Measurements from ENCODE around the gene TRMT11. TPM values are rescaled to one million over a fixed set of nuclear protein-coding genes. Genes with fewer than 3 reads are reported as not detected.
A peak's percentile ranks its signal among the peaks of the same experiment; 100 is the strongest.
"Not testable (repeated sequence)": the region's sequence is repeated elsewhere in the genome, so short reads cannot be mapped to it uniquely, and the experiment has no call there.

The TRMT11 gene
- polyA plus RNA-seq, 1 donor = 24.3 TPM

DNA sequence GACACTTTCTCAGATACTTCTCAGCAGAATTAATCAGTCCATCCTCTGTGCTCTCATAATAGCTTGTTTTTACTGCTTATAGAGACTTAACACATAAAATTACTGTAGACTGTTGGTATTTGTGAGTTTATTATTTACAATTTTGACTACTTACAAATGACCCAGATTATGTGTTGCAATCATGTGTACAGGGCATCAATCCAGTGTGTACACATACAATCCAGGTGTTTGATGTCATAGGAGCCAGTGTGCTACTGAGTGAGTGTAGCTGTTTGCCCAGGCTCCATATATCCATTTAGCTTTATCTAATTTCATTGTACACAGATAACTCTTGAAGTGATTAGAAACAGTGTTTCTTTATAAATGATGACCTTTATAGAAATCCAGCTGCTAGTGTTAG lies 31.3 kb downstream of the TRMT11 start:
- H3K9me3 ChIP-seq (ENCODE audit: control insufficient read depth, low read depth, low read length) = no peaks in the 10 kb centered on the region
- no peak overlapping the region for H3K27ac ChIP-seq (ENCODE audit: low read length)
- H3K4me1 ChIP-seq (ENCODE audit: control insufficient read depth, insufficient read depth, low read length) = no peaks in the 10 kb centered on the region
- H3K36me3 ChIP-seq (ENCODE audit: control insufficient read depth, insufficient read depth, low read length) = peaks cover 50% of the 10 kb centered on the region
- no peak for DNase-seq
- H3K4me3 ChIP-seq (ENCODE audit: low read length) = no peak overlapping the region
- no peaks in the 10 kb centered on the region for H3K27me3 ChIP-seq (ENCODE audit: control insufficient read depth, insufficient read depth, low read length)

DNA sequence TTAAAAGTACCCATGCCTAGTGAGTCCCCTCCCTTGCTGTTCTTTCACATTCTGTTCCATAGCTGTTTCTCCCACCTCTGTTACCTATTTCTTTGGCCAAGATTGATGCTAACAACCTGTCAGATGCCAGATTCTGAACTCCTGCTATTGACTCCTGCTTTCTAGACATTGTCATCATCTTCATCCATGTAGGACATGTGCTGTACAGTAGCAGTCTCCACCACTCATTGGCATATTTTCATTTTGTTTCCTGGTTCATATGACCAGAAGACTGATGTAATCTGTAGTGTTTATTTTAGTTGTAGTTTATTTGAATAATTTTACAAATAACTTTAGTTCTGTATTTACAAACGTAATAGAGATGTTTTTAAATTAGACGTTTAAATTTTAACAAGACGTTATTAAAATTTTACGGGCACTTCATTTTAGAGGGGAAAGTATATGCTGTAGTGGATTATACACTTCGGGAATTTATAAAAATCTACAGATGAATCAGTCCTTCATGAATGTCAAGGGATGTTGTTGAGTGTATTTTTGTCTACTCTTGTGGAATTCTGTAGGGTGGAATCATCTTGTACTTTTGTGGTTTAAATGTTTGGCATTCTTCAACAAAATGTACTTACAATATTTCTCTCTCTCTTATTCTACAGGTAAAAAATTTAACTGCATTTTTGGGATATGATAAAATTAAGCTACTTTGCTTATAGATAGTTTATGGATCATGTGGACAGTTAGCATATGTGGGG lies 34.1 kb downstream of the TRMT11 start:
- no peak overlapping the region for H3K27ac ChIP-seq (ENCODE audit: low read length)
- H3K36me3 ChIP-seq (ENCODE audit: control insufficient read depth, insufficient read depth, low read length) = peaks cover 41% of the 10 kb centered on the region
- no peaks in the 10 kb centered on the region for H3K9me3 ChIP-seq (ENCODE audit: control insufficient read depth, low read depth, low read length)
- no peak overlapping the region for H3K4me3 ChIP-seq (ENCODE audit: low read length)
- WGBS (ENCODE audit: insufficient coverage, low lambda C conversion rate) = 79% methylated on average over 4 of the region's 5 CpGs
- no peak for DNase-seq
- H3K4me1 ChIP-seq (ENCODE audit: control insufficient read depth, insufficient read depth, low read length) = no peaks in the 10 kb centered on the region
- H3K27me3 ChIP-seq (ENCODE audit: control insufficient read depth, insufficient read depth, low read length) = no peaks in the 10 kb centered on the region

DNA sequence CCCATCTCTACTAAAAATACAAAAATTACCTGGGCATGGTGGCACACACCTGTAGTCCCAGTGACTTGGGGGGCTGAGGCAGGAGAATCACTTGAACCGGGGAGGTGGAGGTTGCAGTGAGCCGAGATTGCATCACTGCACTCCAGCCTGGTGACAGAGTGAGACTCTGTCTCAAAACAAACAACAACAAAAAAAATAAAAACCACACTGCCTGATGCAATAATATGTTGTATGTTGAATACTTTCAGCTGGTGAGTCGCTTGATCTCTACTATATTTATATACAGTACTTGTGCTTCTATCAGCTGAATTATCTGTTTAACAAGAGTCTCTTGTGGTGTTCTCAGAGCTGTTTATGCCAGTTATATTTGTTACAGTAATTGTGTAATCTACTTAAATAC lies 37.1 kb downstream of the TRMT11 start:
- H3K27me3 ChIP-seq (ENCODE audit: control insufficient read depth, insufficient read depth, low read length); H3K4me3 ChIP-seq (ENCODE audit: low read length); H3K27ac ChIP-seq (ENCODE audit: low read length); H3K4me1 ChIP-seq (ENCODE audit: control insufficient read depth, insufficient read depth, low read length); DNase-seq; H3K9me3 ChIP-seq (ENCODE audit: control insufficient read depth, low read depth, low read length): not testable (repeated sequence)
- 86% methylated on average over 1 of the region's 3 CpGs for WGBS (ENCODE audit: insufficient coverage, low lambda C conversion rate)
- peaks cover 38% of the 10 kb centered on the region for H3K36me3 ChIP-seq (ENCODE audit: control insufficient read depth, insufficient read depth, low read length)

DNA sequence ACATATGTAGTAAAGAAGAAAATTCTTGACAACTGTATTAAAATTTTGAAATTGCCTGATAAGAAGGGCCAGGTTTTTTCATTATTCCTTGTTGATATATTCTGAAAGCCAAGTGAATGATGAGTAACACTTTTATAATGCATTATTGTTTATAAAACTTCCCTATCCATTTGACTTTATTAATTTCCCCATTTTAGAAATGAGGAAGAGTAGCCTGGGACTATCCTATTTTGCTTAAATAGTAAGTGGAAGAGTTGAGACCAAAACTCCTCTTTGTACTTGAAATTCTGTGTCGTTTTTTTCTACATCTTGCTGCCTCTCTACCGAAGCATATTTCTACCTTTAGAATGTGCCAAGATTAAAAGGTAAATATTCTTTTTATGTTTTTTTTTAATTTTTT lies 39.7 kb downstream of the TRMT11 start:
- Histone ChIP-seq H3K36me3 (ENCODE audit: control insufficient read depth, insufficient read depth, low read length) (peaks cover 24% of the 10 kb centered on the region), H3K4me3 (ENCODE audit: low read length) (no peak overlapping the region), H3K27ac (ENCODE audit: low read length) (no peak overlapping the region), H3K4me1 (ENCODE audit: control insufficient read depth, insufficient read depth, low read length) (no peaks in the 10 kb centered on the region), H3K27me3 (ENCODE audit: control insufficient read depth, insufficient read depth, low read length) (no peaks in the 10 kb centered on the region), H3K9me3 (ENCODE audit: control insufficient read depth, low read depth, low read length) (no peaks in the 10 kb centered on the region)
- DNase-seq = no peak
- WGBS (ENCODE audit: insufficient coverage, low lambda C conversion rate) = 92% methylated on average over 2 of the region's 2 CpGs

DNA sequence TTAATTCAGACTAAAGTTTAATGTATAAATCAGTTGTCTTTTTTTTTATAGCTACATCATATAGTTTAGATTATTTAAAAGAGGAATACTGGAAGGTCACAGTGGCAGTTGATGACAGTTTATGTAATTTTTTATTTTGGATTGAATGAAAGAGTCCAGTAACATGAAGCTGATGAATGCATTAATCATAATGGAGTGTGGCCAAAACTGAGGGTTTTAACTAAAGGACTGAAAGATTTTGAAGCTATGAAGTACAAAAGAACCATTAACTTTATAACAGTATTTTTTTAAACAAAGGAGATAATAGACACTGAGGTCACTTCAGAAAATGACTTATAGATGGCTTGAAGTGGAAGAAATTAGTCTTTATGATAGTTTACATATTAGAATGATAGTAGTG lies 41.3 kb downstream of the TRMT11 start:
- H3K36me3 ChIP-seq (ENCODE audit: control insufficient read depth, insufficient read depth, low read length) = peaks cover 13% of the 10 kb centered on the region
- no peaks in the 10 kb centered on the region for H3K27me3 ChIP-seq (ENCODE audit: control insufficient read depth, insufficient read depth, low read length)
- H3K27ac ChIP-seq (ENCODE audit: low read length) = no peak overlapping the region
- no peaks in the 10 kb centered on the region for H3K9me3 ChIP-seq (ENCODE audit: control insufficient read depth, low read depth, low read length)
- H3K4me3 ChIP-seq (ENCODE audit: low read length) = no peak overlapping the region
- DNase-seq = no peak
- H3K4me1 ChIP-seq (ENCODE audit: control insufficient read depth, insufficient read depth, low read length) = no peaks in the 10 kb centered on the region

DNA sequence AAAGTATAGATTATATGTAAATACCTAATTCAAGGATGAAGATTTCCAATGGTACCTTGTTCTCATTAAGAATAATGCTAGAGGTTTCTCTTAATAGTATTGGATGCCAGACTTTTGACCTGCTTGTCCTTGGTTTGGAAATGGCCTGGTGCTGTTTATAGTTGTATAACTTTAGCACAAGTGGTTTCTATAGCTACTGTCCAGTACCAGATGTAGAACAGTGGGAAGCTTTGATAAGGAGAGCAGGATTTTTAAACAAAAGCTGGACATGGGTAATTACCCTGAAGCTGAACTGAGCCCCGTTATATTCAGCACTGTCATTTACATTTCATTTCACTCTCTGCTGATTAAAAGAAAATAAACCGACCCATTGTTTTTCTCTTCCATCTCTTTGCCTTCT lies 43.7 kb downstream of the TRMT11 start:
- no peak for DNase-seq
- no peaks in the 10 kb centered on the region for H3K27me3 ChIP-seq (ENCODE audit: control insufficient read depth, insufficient read depth, low read length)
- peaks cover 4% of the 10 kb centered on the region for H3K36me3 ChIP-seq (ENCODE audit: control insufficient read depth, insufficient read depth, low read length)
- H3K4me1 ChIP-seq (ENCODE audit: control insufficient read depth, insufficient read depth, low read length) = peaks cover 4% of the 10 kb centered on the region
- H3K9me3 ChIP-seq (ENCODE audit: control insufficient read depth, low read depth, low read length) = no peaks in the 10 kb centered on the region
- 69% methylated on average over 2 of the region's 2 CpGs for WGBS (ENCODE audit: insufficient coverage, low lambda C conversion rate)
- H3K27ac ChIP-seq (ENCODE audit: low read length) = no peak overlapping the region
- H3K4me3 ChIP-seq (ENCODE audit: low read length) = no peak overlapping the region

GRCh38 chr6:126033696-126034095 lies 47.4 kb downstream of the TRMT11 start:
- no peak overlapping the region for H3K27ac ChIP-seq (ENCODE audit: low read length)
- WGBS (ENCODE audit: insufficient coverage, low lambda C conversion rate) = no CpG with 5 or more reads among the region's 3 CpGs
- H3K4me3 ChIP-seq (ENCODE audit: low read length) = no peak overlapping the region
- H3K9me3 ChIP-seq (ENCODE audit: control insufficient read depth, low read depth, low read length) = no peaks in the 10 kb centered on the region
- no peaks in the 10 kb centered on the region for H3K27me3 ChIP-seq (ENCODE audit: control insufficient read depth, insufficient read depth, low read length)
- H3K4me1 ChIP-seq (ENCODE audit: control insufficient read depth, insufficient read depth, low read length) = peaks cover 7% of the 10 kb centered on the region
- H3K36me3 ChIP-seq (ENCODE audit: control insufficient read depth, insufficient read depth, low read length) = peaks cover 8% of the 10 kb centered on the region
- peak; percentile 29 to 56 for DNase-seq

GRCh38 chr6:126034656-126035055 lies 48.3 kb downstream of the TRMT11 start:
- peaks cover 7% of the 10 kb centered on the region for H3K4me1 ChIP-seq (ENCODE audit: control insufficient read depth, insufficient read depth, low read length)
- WGBS (ENCODE audit: insufficient coverage, low lambda C conversion rate) = 21% methylated on average over 6 of the region's 6 CpGs
- peaks cover 8% of the 10 kb centered on the region for H3K36me3 ChIP-seq (ENCODE audit: control insufficient read depth, insufficient read depth, low read length)
- peak overlapping the region; percentile 31 for H3K27ac ChIP-seq (ENCODE audit: low read length)
- no peaks in the 10 kb centered on the region for H3K27me3 ChIP-seq (ENCODE audit: control insufficient read depth, insufficient read depth, low read length)
- no peaks in the 10 kb centered on the region for H3K9me3 ChIP-seq (ENCODE audit: control insufficient read depth, low read depth, low read length)
- peak; percentile 33 to 59 for DNase-seq
- no peak overlapping the region for H3K4me3 ChIP-seq (ENCODE audit: low read length)

GRCh38 chr6:126035764-126036163 lies 49.4 kb downstream of the TRMT11 start:
- Histone ChIP-seq H3K4me3 (ENCODE audit: low read length) (no peak overlapping the region), H3K27me3 (ENCODE audit: control insufficient read depth, insufficient read depth, low read length) (no peaks in the 10 kb centered on the region), H3K27ac (ENCODE audit: low read length) (no peak overlapping the region), H3K36me3 (ENCODE audit: control insufficient read depth, insufficient read depth, low read length) (peaks cover 8% of the 10 kb centered on the region), H3K4me1 (ENCODE audit: control insufficient read depth, insufficient read depth, low read length) (peaks cover 9% of the 10 kb centered on the region), H3K9me3 (ENCODE audit: control insufficient read depth, low read depth, low read length) (no peaks in the 10 kb centered on the region)
- 100% methylated on average over 1 of the region's 2 CpGs for WGBS (ENCODE audit: insufficient coverage, low lambda C conversion rate)
- no peak for DNase-seq

DNA sequence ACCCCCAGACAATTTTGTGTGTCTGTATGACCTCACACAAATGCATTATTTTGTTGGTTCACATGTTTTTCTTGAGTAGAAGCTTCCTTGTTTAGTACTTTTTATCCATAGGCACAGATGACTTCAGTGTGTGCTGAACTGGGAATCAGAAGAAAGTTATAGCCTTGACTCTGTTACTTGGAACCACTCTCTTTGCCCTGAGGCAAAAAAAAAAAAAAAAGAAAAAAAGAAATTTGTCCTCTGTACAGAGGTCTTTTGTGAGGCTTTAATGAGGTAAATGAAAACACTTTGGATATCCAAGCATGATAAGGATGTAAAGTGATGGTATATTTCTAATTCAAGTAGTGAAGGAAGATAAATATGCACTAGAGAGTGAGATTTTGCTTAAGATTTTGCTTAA lies 51.9 kb downstream of the TRMT11 start:
- H3K4me1 ChIP-seq (ENCODE audit: control insufficient read depth, insufficient read depth, low read length) = peaks cover 10% of the 10 kb centered on the region
- H3K9me3 ChIP-seq (ENCODE audit: control insufficient read depth, low read depth, low read length) = no peaks in the 10 kb centered on the region
- no peak overlapping the region for H3K4me3 ChIP-seq (ENCODE audit: low read length)
- H3K27me3 ChIP-seq (ENCODE audit: control insufficient read depth, insufficient read depth, low read length) = no peaks in the 10 kb centered on the region
- peaks cover 8% of the 10 kb centered on the region for H3K36me3 ChIP-seq (ENCODE audit: control insufficient read depth, insufficient read depth, low read length)
- no peak for DNase-seq
- H3K27ac ChIP-seq (ENCODE audit: low read length) = no peak overlapping the region

DNA sequence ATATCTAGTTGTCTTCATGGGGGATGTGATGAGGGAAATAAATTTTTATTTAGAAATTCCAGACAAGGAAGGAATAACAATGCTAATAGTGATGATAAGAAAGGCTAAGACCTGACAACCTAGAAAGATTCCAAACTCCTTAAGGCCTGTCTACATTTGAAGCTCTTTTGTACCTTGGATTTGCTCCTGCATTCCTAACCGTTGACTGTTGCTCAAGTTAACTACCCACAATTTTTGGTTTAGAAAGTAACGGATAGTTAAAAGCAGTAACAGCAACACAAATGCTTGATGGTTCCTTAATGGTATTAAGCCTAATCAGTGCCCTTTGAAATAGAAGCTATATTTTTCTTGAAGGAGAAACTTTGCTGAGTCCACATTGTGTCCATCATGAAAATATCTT lies 52.9 kb downstream of the TRMT11 start:
- Histone ChIP-seq H3K27me3 (ENCODE audit: control insufficient read depth, insufficient read depth, low read length) (no peaks in the 10 kb centered on the region), H3K27ac (ENCODE audit: low read length) (no peak overlapping the region), H3K4me3 (ENCODE audit: low read length) (no peak overlapping the region), H3K4me1 (ENCODE audit: control insufficient read depth, insufficient read depth, low read length) (peaks cover 6% of the 10 kb centered on the region), H3K36me3 (ENCODE audit: control insufficient read depth, insufficient read depth, low read length) (peaks cover 8% of the 10 kb centered on the region), H3K9me3 (ENCODE audit: control insufficient read depth, low read depth, low read length) (no peaks in the 10 kb centered on the region)
- no peak for DNase-seq
- WGBS (ENCODE audit: insufficient coverage, low lambda C conversion rate) = no CpG with 5 or more reads among the region's 2 CpGs
